Measurements from ENCODE around the gene MICU1.

Gene MICU1

GRCh38 chr10:72375585-72375984 lies 250.3 kb downstream of the MICU1 start:
- no peak overlapping the region for H3K9ac ChIP-seq (ENCODE audit: low read length)
- H3K9me2 ChIP-seq (replicated peaks; ENCODE audit: insufficient read depth, low read length): no peaks in the 10 kb centered on the region
- H3K36me3 ChIP-seq (ENCODE audit: low read length): no peaks in the 10 kb centered on the region
- H2AFZ ChIP-seq (ENCODE audit: low read depth, low read length, severe bottlenecking): no peak overlapping the region
- no peaks in the 10 kb centered on the region for H4K20me1 ChIP-seq (ENCODE audit: low read depth, low read length)
- H3K4me2 ChIP-seq (ENCODE audit: low read depth, low read length, poor library complexity, severe bottlenecking): no peak overlapping the region
- H3K4me3 ChIP-seq (ENCODE audit: insufficient read depth, low read length, poor library complexity, severe bottlenecking): no peak overlapping the region
- no peak for TF ChIP-seq EZH2phosphoT487 (conservative IDR thresholded peaks at IDR 0.05; ENCODE audit: low read length)
- TF ChIP-seq, protein P1, sequence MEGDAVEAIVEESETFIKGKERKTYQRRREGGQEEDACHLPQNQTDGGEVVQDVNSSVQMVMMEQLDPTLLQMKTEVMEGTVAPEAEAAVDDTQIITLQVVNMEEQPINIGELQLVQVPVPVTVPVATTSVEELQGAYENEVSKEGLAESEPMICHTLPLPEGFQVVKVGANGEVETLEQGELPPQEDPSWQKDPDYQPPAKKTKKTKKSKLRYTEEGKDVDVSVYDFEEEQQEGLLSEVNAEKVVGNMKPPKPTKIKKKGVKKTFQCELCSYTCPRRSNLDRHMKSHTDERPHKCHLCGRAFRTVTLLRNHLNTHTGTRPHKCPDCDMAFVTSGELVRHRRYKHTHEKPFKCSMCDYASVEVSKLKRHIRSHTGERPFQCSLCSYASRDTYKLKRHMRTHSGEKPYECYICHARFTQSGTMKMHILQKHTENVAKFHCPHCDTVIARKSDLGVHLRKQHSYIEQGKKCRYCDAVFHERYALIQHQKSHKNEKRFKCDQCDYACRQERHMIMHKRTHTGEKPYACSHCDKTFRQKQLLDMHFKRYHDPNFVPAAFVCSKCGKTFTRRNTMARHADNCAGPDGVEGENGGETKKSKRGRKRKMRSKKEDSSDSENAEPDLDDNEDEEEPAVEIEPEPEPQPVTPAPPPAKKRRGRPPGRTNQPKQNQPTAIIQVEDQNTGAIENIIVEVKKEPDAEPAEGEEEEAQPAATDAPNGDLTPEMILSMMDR (IDR thresholded peaks at IDR 0.05; ENCODE audit: insufficient read depth, low read length, poor library complexity, severe bottlenecking): no peak
- no peaks in the 10 kb centered on the region for H3F3A ChIP-seq (ENCODE audit: insufficient read depth)
- H3K79me2 ChIP-seq (ENCODE audit: insufficient read depth, low read length): no peaks in the 10 kb centered on the region
- H3K9me3 ChIP-seq (ENCODE audit: insufficient read depth, low read length): no peaks in the 10 kb centered on the region
- H3K27me3 ChIP-seq (ENCODE audit: low read length): no peaks in the 10 kb centered on the region
- H3K27ac ChIP-seq (ENCODE audit: low read depth, low read length): no peak overlapping the region

DNA sequence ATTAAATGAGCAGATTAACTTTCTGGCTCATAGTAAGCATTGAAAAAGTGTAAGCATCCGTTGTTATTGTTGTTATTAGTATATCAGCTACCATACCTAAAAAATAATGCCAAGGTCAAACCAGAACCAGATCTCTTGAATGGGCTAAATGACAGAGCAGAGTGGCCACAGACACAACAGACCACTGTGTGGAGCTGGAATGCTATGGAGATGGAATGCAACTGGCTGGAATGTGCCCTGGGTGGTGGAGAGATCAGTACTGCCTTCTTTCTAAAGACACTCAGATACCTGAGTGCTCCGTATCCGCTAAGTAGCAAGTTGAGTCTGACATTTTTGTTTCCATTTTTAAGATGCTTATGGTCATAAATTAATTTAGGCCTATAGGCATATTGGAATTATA lies 250.7 kb downstream of the MICU1 start:
- Histone ChIP-seq H2AFZ (ENCODE audit: low read depth, low read length, severe bottlenecking) (no peak overlapping the region), H3K36me3 (ENCODE audit: low read length) (no peaks in the 10 kb centered on the region), H3K4me2 (ENCODE audit: low read depth, low read length, poor library complexity, severe bottlenecking) (no peak overlapping the region), H3F3A (ENCODE audit: insufficient read depth) (no peaks in the 10 kb centered on the region), H3K27ac (ENCODE audit: low read depth, low read length) (no peak overlapping the region), H3K9me2 (replicated peaks; ENCODE audit: insufficient read depth, low read length) (no peaks in the 10 kb centered on the region), H3K9me3 (ENCODE audit: insufficient read depth, low read length) (no peaks in the 10 kb centered on the region), H3K4me3 (ENCODE audit: insufficient read depth, low read length, poor library complexity, severe bottlenecking) (no peak overlapping the region), H3K79me2 (ENCODE audit: insufficient read depth, low read length) (no peaks in the 10 kb centered on the region), H4K20me1 (ENCODE audit: low read depth, low read length) (no peaks in the 10 kb centered on the region), H3K9ac (ENCODE audit: low read length) (no peak overlapping the region), H3K27me3 (ENCODE audit: low read length) (no peaks in the 10 kb centered on the region)
- TF ChIP-seq, protein P1 (IDR thresholded peaks at IDR 0.05; ENCODE audit: insufficient read depth, low read length, poor library complexity, severe bottlenecking): no peak
- no peak for TF ChIP-seq EZH2phosphoT487 (conservative IDR thresholded peaks at IDR 0.05; ENCODE audit: low read length)

GRCh38 chr10:72370201-72370722 lies 255.6 kb downstream of the MICU1 start:
- no peaks in the 10 kb centered on the region for H3K9me2 ChIP-seq (replicated peaks; ENCODE audit: insufficient read depth, low read length)
- no peaks in the 10 kb centered on the region for H3K36me3 ChIP-seq (ENCODE audit: low read length)

More at GRCh38 chr10:72370201-72370722, 255.6 kb downstream of the MICU1 start:
- Histone ChIP-seq H3K4me2 (ENCODE audit: low read depth, low read length, poor library complexity, severe bottlenecking) (no peak overlapping the region), H3K27ac (ENCODE audit: low read depth, low read length) (no peak overlapping the region), H3F3A (ENCODE audit: insufficient read depth) (no peaks in the 10 kb centered on the region), H3K27me3 (ENCODE audit: low read length) (no peaks in the 10 kb centered on the region), H3K9ac (ENCODE audit: low read length) (no peak overlapping the region), H3K4me3 (ENCODE audit: insufficient read depth, low read length, poor library complexity, severe bottlenecking) (no peak overlapping the region), H4K20me1 (ENCODE audit: low read depth, low read length) (no peaks in the 10 kb centered on the region), H2AFZ (ENCODE audit: low read depth, low read length, severe bottlenecking) (no peak overlapping the region), H3K9me3 (ENCODE audit: insufficient read depth, low read length) (no peaks in the 10 kb centered on the region), H3K79me2 (ENCODE audit: insufficient read depth, low read length) (no peaks in the 10 kb centered on the region)
- no peak for TF ChIP-seq EZH2phosphoT487 (conservative IDR thresholded peaks at IDR 0.05; ENCODE audit: low read length)
- TF ChIP-seq, protein P1 (IDR thresholded peaks at IDR 0.05; ENCODE audit: insufficient read depth, low read length, poor library complexity, severe bottlenecking): no peak

All from SU-DHL-6 (cell line).